GM19240 (cell line): ENCODE data around the gene PPTC7.
"Not testable (repeated sequence)": the region's sequence is repeated elsewhere in the genome, so short reads cannot be mapped to it uniquely, and the experiment has no call there.

Source experiments
- DNase-seq: peaks from one replicate; pipeline ENCODE4 v3.0.0; 2011; ENCODE audit warnings: low spot score; ENCODE audit not compliant: insufficient read length

Gene PPTC7

DNA sequence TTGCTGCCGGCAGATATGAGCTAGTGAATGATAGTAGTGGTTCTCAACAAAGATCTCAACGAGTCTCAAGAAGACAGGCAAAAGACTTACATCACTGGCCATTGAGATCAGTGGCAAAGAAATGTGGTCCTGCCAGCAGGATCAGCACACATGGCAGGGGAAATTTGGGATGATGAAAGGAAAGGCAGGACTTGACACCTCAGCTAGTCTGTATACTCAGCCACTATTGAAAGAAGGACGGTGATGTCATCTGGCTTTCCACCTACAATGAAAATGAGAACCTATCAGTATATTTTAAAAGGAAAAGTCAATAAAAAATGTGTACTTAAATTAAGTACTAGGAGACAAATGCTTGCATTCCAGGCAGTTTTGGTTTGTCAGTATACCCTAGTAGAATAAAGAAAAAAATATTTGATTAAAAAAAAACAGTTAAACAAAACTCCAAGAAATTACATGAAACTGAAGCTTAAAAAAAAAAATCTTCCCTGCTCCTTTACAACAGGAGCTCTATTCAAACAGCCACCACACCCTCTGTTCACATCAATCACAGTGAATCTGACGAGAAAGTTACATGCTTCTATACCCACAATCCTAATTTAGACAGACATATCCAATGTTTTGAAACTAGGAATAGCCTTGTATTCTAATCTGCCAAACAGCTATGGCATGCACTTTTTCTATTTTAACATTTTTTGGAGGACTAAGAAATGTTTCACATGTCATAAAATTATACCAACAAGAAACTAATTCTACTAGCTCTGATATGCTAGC is 46.1 kb downstream of the PPTC7 start:
- DNase-seq, result no peak

DNA sequence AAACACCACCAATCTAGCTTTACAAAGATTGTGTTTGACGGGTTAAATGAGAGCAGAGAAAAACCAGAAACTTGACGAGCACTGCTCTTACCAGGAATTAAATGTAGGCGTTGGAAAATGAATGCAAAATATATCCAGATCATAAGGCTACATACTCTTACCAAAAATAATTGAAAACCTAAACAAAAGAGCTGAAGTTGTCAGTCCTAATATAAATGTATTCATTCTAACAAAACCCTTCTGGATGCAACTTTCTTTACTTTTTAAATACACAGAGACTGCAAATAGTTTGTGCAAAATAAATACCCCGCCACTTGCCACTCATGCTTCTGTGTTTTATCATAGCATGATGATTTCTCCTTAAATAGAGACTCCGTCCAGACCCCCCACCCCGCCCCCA is 48.3 kb downstream of the PPTC7 start:
- DNase-seq, result no peak

DNA sequence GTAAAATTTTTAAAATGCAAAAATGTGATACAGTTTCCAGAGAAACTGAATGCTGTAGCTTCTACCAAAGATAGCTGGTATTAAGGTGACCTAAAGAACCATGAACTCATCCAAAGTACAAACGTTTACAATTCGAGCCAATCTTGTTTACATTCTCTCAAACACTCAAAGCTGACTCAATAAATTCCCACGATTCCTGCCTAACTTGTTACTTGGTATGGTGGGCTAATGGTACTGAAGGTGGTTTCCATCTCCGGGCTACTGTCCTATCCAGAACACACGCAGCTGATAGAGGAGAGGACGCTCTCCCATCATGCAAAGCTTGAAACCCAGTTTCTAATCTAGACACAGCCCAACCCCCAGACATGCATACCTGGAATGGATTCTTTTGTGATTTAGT is 49.5 kb downstream of the PPTC7 start:
- no peak for DNase-seq

DNA sequence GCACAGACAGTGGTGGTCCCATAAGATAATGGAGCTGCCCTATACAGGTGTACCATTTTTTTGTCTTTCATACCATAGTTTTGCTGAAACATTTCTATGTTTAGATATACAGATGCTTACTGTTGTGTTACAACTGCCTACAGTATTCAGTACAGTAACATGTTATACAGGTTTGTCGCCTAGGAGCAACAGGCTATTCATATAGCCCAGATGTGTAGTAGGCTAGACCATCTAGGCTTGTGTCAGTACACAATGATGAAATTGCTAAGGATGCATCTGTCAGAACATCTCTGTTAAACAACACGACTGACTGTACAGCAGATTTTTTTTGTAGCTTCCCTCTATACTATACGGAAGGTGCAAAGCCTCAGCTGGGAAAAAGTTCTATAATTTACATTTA is 50.5 kb downstream of the PPTC7 start:
- no peak for DNase-seq

DNA sequence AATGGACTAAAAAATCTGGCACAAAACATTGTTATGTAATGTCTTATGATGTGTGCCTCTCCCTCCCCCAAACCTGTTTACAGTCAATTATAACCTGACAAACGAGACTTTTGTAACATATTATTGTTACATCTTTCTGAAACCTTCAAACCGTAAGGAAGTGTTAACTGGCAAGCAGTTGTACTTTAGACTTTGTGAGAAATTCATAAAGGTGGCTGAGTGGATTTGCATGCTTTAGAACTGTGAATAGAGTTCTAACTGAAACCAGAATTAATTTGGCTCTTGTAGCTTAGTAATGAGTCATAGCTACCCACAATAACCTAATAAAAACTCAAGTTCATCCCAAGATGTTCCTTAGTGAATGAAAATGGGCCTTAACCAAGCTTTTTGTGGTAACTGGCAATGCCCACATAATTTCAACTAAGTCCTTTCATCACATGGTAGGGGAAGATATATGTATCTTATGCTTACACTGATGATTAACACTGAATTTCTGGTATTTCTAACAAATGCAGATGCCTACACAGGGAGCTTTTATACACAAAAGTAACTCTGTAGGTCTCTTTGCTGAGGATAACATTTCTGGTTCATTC is 51.3 kb downstream of the PPTC7 start:
- DNase-seq, result peak; percentile 40

DNA sequence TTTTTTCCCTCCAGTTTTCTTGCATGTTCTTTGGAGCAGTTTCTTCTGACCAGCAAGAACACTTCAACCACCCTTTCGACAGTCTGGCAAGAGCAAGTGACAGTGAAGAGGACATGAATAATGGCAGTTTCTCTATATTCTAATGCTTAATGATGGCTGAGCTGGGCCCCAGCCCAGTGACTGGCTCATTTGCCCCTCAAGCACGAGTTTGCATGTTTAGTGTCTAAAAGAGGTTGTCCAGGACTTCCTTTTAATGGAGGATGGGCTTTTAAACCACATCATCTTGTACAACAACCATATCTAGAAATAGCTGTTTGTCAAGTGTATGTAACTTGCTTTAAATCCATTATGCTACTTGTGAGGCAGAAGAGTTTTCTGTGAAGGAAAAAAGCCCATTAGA is 52.6 kb downstream of the PPTC7 start:
- peak; percentile 4 for DNase-seq

DNA sequence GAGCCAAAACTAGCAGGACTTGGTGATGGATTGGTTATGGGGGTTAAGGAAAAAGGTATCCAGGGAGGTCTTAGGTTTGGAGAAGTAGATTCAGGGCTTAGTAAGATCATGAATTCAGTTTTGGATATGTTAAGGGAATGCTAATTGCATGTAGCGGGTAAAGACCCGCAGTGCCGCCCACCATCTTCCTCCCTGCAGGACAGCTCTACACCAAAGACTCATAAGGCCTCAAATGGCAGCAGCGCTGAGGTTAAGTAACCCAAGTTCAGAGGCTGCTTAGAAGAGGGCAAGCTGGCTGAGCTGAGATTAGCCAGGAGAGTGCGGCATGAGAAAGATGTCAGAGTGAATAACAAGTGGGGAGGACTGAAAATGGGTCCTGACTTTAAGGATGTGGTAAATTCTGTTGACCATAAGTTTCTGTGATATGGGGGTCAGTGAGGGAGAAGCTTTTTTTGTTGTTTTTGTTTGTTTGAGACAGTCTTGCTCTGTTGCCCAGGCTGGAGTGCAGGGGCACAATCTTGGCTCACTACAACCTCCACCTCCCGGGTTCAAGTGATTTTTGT is 54.8 kb downstream of the PPTC7 start:
- DNase-seq, result no peak

DNA sequence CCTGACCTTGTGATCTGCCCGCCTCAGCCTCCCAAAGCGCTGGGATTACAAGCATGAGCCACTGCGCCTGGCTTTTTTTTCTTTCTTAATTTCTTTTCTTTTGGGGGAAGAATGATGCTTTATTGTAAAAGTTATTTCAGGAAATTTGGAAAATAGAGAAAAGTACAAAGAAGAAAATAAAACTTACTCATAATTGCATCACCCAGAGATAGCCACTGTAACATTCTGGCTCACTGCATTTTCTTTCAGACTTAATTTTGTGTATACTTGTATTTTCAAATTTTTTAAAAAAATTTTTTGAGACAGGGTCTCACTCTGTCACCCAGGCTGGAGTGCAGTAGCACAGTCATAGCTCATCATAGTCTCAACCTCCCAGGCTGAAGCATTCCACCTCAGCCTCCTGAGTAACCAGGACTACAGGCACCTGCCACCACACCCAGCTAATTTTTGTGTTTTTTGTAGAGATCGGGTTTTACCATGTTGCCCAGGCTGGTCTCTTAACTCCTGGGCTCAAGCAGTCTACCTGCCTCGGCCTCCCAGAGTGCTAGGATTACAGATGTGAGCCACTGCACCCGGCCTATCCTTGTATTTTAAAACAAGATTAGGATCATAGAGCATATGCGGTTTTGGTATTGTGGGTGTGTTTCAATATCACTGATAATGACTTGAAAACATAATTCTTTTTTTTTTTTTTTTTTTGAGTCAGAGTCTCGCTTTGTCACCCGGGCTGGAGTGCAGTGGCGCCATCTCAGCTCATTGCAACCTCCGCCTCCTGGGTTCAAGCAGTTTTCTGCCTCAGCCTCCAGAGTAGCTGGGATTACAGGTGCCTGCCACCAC is 62.0 kb downstream of the PPTC7 start:
- DNase-seq, result not testable (repeated sequence)

DNA sequence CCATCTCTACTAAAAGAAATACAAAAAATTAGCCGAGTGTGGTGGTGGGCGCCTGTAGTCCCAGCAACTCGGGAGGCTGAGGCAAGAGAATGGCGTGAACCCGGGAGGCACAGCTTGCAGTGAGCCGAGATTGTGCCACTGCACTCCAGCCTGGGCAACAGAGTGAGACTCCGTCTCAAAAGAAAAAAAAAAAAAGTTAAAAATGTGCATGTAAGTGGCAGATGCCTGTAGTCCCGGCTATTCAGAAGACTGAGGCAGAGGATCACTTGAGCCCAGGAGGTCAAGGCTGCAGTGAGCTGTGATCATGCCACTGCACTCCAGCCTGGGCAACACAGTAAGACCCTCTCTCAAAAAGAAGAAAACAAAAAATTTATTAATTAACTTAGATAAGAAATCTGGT is 65.1 kb downstream of the PPTC7 start:
- not testable (repeated sequence) for DNase-seq

DNA sequence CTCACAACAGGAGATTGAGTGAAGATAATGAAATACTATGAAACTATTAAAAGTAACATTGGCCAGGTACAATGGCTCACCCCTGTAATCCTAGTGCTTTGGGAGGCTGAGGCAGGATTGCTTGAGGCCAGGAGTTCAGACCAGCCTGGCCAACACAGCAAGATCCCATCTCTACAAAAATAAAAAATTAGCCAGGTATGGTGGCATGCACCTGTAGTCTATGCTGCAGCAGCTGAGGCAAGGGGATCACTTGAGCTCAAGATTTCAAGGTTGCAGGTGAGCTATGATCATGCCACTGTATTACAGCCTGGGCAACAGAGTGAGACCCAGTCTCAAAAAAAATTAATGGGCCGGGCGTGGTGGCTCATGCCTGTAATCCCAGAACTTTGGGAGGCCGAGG is 66.1 kb downstream of the PPTC7 start:
- DNase-seq, result no peak

DNA sequence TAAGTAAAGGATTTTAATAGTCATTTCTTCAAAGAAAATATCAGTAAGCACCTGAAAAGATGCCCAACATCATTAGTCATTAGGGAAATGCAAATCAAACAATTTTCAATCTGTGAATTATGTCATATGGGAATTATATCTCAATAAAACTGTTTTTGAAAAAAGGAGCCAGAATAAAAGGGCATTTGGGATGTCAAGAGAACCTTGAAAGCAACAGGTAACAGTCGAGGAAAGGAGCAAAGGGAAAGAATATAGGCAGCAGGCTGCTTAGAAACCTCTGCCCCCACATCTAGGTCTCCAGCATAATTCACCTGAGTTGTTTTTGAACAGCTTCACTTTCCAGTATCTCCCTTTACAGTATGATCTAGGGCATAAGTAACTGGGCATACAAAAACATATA is 68.8 kb downstream of the PPTC7 start:
- no peak for DNase-seq

DNA sequence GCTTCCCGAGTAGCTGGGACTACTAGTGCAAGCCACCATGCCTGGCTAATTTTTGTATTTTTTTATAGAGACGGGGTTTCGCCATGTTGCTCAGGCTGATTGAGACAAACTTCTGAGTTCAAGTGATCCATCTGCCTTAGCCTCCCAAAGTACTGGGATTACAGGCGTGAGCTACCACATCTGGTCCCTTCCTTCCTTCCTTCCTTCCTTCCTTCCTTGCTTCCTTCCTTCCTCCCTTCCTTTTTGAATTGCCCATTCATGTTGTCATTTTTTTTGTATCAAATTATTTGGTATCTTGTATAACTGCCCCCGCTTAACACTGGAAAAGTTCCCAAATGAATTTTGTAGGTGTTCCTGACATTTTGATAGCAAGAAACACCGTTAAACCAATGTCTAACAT is 69.3 kb downstream of the PPTC7 start:
- no peak for DNase-seq

DNA sequence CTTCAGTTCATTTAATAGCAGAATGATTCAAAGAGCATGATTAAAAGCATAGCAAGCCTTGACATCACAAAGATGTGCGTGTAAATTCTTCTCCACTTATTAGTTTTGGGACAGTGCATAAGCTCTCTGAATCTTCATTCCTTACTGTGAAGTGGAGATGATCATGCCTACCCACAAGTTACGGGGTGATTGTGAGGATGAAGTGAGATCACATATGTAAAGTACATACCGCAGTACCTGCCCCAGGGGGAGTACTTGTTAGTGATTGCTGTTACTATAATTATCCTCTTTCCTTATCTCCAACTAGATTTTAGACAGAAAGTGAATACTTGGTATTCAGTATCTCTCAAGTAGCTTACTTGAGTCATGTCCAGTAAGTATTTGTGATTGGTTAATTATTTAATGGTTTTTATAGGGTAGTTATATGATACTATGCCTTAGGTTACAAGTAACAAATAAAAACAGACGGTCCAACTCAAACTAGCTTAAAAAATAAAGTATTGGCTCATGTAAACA is 75.0 kb downstream of the PPTC7 start:
- DNase-seq, result no peak

DNA sequence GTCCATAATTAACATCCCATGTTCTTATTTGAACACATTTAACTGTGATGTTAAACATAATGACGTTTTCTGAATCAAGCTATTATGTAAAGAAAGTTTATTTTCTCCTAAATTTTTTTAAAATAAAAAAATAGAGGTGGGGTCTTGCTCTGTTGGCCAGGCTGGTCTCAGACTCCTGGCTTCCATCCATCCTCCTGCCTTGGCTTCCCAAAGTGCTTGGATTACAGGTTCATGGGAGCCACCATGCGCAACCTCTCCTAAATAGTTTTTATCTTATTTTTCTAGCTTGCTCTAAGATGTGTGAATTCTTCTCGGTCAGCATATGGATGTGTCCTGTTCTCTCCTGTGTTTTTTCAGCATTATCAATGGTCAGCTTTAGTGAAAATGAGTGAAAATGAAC is 77.8 kb downstream of the PPTC7 start:
- no peak for DNase-seq

DNA sequence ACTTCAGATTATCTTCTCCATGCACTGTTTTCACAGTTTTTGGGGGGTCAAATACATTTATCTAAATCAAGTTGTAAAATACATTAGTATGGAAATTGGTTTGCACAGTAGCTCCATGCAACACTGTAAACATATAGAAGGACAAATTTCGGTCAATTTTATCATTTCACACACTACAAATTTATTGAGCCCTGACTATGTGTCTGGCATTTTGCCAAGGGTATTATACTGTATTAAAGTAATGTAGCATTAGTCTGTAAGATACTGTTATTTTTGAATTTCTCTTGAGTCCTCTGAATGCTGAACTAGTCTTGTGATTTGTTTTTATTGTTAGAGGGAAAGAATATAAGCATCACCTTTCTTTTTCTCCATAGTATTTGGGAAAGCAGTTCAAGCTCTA is 79.7 kb downstream of the PPTC7 start:
- DNase-seq, result no peak

DNA sequence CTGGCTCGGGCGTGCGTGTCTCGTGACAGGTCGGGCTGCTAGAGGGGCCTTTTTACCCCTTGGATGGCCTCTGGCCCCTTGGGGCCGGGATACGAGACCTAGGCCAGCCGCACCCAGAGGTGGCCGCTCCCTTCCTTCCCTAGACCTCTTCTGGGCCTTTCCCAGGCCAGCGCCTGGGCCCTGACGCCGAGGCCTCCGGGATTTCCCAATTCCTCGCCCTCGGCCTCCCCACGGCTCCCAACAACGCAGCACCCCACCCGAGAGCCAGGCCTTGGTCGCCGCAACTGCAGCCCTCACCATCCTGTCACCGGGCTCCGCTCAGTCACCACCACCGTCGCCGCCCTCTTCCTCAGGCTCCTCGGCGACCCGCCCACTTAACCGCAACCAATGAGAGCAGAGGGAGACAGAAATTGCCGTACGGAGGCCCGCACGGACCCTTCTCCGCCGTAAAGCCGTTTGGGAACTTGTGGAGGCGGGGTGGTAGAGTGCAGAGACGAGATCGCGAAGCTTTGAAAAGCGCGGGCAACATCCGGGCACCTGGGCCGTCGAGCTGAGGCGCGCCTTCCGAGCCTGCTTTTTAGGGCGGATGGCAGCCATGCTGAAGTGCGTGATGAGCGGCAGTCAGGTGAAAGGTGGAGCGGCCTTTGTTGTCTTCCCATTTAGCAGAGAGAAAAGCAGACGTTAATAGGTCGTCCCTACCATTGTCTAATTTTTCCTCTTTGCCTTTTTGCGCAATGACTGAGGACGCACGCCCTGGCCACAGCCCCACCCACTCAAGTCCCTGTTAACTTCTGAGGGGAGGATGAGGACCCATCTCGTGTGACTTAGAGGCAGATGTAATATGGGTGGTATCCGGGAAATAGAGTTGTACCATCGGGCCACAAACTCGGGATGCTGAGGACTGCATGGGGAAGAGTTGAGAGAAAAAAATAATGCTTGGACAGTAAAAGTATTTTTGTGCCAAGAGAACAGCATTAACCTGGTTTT is 81.1 kb downstream of the PPTC7 start, which contains the start of the genes RAD9B and VPS29:
Gene RAD9B, plus strand, starts transcription at position 580 of the 987 bp plus-strand sequence. Its CDS starts 7 bp downstream, at position 587.
Gene VPS29, minus strand, starts transcription at position 360 of the 987 bp plus-strand sequence. Its CDS starts 60 bp downstream, at position 300.
- peak; percentile 84 for DNase-seq

DNA sequence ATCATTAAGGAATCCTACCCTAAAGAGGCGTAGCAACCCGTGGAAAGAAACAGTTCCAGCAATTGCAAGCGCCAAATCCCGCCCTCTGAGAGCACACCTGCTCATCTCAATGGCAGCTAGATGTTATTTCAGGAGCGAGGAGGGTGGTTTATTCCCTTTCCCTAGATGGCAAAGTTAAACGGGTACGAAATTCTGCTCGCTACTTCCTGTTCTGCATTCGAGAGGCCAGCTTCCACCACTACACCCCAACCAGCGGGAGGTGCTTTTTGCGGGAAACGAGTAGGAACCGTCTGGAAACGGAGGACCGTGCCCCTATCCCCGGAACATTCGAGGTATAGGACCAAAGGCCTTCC is 81.7 kb downstream of the PPTC7 start:
- no peak for DNase-seq

DNA sequence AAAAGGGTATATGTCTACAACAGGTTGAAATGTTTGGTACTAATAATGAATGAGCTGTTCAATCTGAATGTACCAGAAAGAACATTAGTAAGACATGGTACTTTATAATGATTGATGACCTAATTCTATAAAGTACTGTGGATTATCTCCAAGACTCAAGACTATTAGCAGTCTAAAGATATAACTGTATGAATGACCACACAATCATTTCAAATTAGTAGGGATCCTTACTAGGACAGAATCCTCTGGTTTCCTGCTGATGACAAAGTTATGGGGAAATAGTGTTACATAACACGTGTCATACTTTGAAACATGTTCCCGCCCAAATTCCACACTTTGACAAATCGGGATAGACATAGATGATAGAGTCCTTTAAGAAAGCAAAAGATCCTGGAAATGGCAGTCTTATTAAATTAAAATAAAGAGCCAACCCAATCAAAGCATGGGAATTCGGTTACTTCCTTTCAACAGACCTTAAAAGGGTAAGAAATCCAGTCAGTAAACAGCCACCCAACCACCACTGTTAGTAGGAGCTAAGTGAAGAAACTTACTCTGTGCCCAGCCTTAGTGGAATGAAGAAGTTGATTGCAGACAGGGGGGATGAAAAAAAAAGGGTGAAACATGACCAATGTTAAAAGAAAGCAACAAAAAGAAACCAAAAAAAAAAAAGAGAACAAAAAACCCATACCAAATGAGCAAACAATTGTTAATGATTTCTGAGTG is 84.0 kb downstream of the PPTC7 start:
- DNase-seq, result no peak
